UCSD-AML1 (cell line): ENCODE data around the gene TXNRD2.

Experiments
- DNase-seq: peaks from one replicate; lab custom pipeline; 2025; ENCODE audit not compliant: unreplicated experiment; lab: John Stamatoyannopoulos, UW

TXNRD2 gene

DNA sequence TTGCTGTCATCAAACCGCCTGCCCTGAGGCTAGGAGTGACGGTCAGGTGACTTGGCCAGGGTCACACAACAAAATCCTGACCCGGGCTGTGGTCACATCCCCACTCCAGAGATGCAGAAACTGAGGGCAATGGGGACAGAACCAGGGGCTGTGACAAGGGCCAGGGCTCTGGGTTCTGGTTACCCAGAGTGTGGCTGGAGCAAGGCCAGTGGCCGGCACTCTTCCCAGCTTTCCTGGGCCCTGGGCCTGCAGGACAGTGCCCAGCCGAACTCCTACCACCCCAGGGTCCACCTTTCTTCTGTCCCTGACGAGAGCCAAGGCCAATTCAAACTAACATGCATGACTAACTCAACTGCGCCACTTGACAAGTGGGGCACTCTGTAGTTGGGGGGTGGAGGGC, 39.1 kb upstream of the TXNRD2 start:
- no peak for DNase-seq

DNA sequence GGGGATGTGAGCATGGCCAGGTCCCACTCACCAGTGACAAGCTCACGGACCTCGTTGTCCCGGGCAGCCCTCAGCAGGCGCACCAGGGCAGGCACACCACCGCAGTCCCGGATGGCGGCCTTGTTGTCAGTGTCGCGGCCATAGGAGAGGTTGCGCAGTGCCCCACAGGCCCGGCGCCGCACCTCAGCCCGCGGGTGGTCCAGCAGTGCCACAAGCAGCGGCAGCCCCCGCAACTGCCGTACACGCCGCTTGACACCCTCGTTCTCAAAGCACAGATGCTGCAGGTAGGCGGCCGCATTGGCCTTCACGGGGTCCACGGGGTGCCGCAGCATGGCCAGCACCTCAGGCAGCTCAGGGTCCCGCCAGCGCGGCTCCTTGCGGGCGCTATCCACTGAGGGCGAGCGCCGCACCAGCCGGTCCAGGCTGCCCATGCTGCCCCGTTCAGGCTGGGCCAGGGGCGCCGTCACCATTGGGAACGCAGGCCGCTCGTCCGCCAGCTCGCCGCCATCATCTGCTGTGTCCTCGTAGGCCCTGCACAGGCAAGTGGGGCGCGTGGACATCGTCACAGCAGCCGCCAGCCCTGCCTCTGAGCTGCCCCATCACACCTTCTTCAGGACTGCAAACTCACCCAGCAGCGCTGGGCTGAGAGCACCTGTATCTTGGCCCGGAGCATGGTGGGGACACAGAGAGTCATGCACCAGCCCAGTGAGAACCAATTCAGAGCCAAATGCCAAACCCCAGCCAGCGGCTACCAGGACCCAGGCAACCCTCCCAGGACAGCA, 38.3 kb upstream of the TXNRD2 start:
- no peak for DNase-seq

DNA sequence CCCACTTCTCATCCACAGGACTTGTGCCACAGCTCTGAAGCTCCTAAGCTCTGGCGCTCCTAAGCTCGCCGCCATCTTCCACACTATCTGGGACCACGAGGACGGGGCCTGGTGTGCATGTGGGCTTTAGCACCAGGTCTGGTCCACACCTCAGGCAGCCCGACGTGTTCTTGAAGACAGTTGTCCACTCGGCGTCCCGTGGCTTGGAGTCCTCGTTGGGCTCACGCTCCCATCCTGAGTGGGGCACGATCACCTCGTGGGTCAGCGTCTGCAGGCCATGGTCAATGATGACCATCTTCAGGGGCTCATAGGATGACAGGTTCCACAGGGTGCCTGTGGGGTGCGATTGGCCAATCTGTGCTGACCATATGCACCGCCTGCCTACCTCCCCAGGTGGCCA, 37.1 kb upstream of the TXNRD2 start:
- no peak for DNase-seq

DNA sequence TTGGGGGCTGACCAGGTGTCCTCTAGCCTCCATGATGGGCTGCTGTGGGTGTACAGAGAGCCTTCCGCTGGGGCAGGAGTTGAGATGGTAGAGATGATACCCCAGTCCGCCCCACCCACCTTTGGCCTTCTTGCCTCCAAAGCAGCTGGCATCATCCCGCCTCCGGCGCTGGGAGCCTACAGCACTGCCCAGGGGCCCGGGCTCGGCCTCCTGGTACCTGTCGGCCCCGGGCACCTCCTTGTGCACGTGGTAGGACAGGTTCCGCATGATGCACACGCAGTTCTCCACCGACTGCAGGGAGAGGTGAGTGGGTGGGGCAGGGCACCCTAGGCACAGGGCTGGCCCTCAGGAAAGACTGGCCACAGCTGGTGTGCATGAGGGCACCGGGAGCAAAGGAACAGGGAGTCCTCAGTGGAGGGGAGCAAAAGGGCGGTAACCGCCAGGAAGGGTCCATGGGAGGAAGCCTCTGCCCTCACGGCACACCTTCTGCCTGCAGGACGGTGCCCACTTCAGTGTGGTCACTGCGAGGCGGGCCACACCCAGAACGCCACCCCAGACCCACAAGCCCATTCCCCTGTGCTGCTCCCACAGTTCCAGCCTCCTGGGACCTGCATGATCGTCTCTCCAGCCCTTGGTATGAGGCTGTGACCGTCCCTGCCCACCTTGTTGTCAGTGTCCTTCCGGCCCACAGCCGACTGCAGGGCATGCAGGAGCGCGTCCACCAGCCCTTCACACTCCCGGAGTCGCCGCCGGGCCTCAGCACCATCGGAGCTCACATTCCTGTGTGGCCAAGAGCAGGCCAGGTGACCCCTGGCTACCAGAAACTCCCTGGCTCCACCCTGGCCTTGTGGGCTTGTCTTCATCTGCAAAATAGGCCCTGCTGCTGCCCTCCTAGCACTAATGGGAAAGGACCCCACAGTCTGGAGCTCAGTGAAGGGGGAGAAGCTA, 36.0 kb upstream of the TXNRD2 start:
- no peak for DNase-seq

DNA sequence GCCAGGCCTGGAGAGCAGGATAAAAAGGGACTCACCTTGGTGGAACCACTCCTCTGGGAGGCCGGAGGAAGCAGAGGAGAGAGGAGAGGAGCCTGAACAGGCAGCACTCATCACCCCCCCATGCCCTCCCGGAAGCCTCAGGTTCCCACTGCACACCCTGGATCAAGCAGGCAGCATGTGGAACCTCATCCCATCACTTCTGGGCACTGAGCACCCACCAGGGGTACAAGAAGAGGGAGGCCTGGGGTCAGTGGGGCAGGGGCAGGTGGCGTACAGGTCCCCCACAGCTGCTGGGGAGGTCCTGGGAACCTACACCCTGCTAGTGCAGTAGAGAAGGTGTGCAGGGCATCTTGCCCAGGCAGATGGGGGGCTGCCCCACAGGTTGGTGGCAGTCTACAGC, 35.1 kb upstream of the TXNRD2 start:
- no peak for DNase-seq

DNA sequence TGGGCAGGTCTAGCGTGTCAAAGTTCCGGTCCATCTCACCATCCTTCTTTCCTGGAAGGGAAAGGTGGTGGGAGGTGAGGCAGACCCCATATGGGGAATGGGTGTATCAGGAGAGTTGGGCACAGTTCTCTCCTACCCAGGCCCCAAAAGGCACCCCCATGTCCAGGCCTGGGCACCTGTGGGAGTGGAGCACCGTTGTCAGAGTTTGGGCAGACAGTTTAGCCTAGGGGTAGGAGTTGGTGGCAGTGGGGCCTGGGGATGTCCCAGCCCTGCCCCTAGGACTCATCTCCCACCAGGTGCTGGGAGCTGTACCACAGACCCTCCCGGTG, 34.1 kb upstream of the TXNRD2 start:
- no peak for DNase-seq

DNA sequence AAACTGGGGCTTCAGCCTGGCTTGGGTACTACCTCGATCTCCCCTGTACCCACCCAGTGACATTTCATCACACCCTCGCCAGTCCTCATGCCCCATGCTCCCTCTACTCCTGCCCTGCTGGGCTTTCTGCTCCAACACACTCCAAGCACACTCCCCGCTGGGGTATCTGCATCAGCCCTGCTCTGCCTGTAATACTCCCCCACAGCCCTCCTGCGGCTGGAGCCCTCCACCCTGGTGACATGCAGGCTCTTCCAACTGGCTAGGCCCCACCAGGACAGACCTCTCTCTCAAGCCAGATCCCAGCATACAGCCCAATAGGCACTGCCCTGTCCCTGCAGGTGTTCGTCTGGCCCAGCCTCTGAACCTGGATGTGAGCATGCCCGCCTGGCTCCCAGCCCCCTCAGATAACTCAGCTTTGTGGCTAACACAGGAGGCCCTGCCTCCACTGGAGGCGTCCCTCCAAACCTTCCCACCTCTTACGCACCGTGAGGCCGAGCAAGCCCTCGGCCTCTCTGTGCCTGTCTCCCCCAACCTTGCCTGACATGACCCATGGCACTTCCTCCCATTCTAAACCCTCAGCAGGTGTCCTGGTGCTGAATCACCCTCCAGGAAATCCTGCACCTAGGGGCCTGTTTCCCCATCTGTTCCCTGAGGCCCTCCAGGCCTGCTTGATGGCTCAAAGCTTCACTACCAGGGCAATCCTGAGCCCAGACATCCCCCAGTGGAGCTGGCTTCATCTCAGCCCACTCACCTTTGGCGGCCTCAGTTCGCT, 33.5 kb upstream of the TXNRD2 start:
- peak; percentile 46 for DNase-seq

DNA sequence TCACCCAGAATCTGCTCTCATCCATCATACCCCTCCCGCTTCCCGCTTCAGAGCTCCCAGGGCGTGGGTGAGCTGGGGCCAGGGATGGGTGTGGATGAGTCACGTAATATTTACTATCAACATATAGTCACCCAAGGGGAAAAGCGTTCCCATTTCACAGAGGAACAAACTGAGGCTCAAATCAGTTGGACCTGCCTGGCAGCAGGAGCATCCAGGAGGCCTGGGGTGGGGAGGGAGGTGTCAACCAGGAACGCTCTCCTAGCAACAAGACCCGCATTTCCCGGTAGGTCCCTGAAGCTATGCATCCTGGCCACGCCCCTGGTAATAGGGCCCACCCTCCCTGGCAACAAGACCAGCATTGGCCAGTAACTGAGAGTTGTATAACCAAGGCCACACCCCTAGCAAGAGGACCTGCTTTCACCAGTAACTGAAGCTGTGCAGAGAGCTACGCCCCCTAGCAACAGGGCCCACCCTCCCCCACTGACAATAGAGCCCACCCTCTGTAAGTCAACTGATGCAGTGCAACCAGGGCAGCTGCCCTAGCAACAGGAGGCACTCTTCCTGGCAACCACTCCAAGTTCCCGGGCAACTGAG, 32.7 kb upstream of the TXNRD2 start:
- DNase-seq = peak; percentile 47

DNA sequence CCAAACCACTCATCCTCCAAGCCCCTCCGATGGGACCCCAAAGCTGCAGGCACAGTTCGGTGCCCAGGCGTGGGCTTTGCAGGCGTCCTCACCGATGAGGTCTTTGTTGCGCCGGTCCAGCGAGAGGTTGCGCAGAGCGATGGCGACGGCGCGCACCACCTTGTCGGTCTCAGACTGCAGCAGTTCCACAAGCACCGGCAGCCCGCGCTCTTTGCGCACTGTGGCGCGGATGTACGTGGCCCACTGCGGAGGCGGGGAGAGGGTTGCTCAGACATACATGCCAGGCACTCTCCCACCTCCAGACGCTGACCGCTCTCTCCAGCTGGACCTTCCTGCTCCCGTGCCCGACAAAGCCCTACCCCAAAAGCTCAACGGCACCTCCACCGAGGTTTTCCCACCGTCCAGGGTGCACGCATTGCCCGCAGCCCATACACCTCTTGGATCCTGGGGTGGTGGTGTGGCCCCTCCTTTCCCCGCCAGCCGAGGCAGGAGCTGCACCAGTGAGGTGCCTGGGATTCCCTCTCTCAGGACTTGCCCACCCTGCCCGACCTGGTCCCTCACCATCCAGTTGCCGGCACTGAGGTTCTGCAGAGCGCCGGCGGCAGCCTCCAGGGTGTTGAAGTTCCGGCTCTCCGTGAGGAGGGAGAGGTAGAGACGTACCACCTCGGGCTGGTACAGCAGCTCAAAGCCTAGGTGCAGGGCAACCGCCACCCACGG, 32.1 kb upstream of the TXNRD2 start:
- DNase-seq = no peak

DNA sequence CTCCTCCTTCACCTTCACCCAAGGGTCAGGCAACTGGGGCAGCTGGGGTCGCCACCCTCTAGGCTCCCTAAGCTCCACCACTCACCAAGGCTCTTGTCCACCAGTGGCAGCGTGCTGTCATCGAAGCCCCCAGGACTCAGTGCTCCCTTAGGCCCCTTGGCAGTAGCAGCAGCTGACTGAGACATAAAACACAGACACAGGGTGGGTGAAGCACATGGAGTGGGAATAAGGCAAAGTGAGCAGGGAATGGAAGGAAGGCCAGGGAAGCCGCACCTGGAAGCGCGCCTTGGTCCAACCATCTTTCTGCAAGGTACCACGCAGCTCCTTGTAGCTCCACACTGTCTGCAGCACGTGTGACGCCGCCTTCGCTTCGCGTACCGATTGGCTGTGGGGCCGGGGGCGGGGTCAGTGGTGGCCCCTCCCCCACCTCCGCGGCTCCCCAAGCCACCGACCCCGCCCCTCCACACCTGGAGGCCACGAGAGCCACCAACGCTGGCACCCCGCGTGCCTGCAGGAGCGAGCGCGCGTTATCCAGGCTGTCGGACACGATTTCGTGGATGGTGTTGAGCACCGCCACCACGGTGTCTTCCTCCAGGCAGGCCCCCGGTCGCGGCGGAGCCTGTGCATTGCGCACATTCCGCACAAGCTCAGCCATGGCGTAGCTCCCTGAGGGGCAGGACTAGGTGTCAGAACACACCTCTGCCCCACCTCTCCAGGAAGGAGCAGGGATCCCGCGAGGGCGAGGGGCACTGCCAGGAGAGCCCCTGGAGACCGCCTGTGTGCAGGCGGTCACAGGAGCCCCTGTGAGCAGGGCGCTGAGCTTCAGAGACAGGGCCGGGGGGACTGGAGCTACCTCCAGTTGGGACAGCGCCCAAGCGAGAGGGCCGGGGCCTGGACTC, 31.3 kb upstream of the TXNRD2 start:
- DNase-seq = no peak

DNA sequence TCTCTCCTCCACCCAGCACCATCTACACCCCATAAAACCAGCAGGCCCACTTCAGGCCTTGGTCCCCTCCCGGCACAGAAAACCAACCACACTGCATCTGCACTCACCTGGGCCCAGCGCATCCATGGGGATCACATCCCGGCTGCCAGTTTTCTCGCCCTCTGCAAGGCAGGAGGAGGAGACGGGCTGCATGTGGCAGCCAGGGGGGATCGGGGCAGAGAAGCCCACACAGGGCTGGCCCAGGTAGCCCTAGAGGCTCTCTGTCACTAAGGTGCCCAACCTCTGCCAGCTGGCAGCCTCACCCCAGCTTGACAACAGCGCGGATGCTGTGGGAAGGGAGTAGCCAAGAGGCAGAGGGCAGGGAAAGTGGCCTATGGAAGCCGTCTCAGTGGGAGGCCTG, 30.6 kb upstream of the TXNRD2 start:
- no peak for DNase-seq

DNA sequence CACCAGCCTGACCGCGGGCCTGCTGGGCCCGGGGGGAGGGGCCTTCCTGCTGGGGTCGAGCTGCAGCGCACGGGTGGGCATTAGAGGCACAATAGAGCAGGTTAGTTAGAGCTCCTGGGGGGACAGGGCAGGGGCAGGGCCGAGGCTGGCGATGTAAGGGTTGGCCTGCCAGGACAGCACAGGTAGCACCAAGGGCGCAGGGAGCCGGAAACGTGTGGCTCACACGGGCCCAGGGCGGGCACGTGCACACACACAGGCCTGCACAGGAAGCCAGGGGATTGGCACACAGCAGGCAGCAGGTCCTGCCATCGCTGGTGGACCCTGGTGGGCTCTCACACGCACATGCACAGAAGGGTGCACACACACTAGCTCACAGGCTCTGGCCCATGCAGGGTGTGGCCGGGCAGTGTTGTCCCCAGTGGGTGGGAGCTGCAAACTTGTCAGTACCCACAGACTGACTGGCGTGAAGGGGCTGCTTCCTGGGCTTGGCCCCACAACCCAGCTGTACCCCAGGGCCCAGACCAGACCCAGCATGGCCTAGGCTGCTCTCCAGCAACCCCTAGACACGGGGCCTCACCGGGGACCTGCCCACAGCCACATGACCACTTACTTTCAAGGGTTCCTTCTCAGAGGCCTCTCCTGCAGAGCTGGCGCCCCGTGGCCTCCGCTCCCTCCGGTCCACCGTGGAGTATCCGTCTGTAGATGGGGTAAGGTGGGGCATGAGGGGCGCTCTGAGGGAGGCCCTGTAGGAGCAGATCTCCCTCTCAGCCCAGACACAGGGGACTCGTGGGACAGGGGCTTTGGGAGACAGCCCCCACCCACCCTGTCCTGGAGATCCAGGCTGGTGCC, 29.9 kb upstream of the TXNRD2 start:
- no peak for DNase-seq

DNA sequence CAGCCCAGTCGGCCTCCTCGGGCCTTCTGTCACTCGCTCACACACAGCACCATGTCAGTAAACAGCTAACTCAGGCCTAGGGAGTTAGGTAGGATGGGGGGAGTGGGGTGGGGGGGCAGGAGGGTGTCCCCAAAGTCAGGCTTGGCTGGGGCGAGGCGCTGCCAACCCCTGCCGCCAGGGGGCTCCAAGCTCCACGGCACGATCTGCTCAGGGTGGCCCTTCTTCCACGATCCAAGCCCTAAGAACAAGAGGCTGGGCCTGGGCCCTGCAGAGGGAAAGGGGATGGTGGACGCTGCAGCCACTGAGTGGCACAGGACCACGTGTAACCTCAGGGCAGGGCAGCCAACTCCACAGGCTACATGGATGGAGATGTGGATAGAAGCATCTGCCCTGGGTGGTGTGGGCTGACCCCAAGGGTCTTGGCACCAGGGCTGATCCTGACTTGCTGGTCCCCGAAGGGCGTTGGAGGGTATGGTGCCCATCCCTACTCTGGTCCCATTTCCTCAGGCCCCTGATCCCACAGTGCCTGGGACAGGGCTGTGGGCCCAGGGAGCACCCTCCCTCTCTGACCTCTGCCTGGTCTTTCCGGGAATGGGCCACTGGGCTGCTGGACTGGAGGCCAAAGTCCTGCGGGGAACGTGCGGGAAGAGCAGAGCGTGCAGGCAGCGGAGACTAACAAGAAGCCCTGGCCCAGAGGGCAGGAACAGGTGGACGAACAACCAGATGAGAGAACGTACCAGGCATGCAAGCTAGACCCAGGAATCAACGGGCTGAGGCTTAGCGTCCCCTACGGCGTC, 29.1 kb upstream of the TXNRD2 start:
- DNase-seq = peak; percentile 72

DNA sequence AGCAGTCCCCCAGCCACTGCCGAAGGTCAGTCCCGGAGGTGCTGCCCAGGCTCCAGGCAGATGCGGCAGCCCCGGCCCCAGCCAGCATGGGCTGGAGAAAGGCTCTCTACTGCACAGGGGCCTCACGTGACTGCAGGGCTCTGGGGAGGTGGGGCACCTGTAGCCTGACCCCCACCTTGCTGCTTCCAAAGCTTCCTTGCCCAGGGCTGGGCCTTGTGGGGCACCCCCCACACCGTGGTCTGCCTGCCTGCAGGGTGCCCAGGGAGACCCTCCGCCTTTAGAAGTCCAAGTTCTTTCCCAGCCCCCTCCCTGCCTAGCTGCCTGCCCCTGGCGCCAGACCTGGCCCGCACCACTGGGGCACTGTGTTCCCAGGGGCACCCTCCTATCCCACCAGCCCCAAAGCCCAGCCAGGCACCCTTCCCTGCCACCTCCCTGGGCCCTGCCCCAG, 28.4 kb upstream of the TXNRD2 start:
- no peak for DNase-seq

DNA sequence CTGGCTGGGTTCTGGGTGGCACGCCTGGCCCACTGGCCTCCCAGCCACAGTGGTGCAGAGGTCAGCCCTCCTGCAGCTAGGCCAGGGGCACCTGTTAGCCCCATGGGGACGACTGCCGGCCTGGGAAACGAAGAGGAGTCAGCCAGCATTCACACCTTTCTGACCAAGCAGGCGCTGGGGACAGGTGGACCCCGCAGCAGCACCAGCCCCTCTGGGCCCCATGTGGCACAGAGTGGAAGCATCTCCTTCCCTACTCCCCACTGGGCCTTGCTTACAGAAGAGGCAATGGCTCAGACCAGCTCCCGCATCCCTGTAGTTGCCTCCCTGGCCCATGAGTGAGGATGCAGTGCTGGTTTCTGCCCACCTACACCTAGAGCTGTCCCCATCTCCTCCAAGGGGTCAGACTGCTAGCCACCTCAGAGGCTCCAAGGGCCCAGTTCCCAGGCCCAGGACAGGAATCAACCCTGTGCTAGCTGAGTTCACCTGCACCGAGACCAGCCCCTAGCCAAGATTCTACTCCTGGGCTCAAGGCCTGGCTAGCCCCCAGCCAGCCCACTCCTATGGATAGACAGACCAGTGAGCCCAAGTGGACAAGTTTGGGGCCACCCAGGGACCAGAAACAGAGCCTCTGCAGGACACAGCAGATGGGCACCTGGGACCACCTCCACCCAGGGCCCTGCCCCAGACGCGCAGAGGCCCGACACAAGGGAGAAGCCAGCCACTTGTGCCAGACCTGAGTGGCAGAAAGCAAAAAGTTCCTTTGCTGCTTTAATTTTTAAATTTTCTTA, 27.7 kb upstream of the TXNRD2 start:
- no peak for DNase-seq

DNA sequence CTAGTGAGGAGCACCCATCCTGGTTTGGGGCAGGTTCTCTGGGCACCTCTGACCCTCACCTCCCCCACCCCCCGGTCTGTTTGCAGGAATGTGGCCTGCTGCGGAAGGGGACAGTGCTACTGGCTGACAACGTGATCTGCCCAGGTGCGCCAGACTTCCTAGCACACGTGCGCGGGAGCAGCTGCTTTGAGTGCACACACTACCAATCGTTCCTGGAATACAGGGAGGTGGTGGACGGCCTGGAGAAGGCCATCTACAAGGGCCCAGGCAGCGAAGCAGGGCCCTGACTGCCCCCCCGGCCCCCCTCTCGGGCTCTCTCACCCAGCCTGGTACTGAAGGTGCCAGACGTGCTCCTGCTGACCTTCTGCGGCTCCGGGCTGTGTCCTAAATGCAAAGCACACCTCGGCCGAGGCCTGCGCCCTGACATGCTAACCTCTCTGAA, 26.9 kb upstream of the TXNRD2 start:
- no peak for DNase-seq
